Fibroblast of mammary gland (primary cell): ENCODE measurements around the gene UBE2Q2.
"Not testable (repeated sequence)": the region's sequence is repeated elsewhere in the genome, so short reads cannot be mapped to it uniquely, and the experiment has no call there.

ENCODE experiments used
- DNase-seq: peaks from one replicate; pipeline ENCODE4 v3.0.0-alpha.2; 2010; ENCODE audit warnings: low read depth
- H3K4me3 ChIP-seq: 2 replicates; pipeline ENCODE4 v1.5.1; 2011; ENCODE audit warnings: low read depth, mild to moderate bottlenecking, low read length, moderate library complexity; ENCODE audit not compliant: control insufficient read depth
- CTCF ChIP-seq: conservative IDR thresholded peaks from 2 replicates; pipeline ENCODE4 v1.5.1; 2011; ENCODE audit warnings: low read depth, low read length, inconsistent platforms; ENCODE audit not compliant: control insufficient read depth, insufficient read depth

UBE2Q2 gene

GRCh38 chr15:75905231-75905630, 62.0 kb downstream of the UBE2Q2 start:
- H3K4me3 ChIP-seq: peak overlapping the region; percentile 3
- DNase-seq: no peak
- no peak for TF ChIP-seq CTCF

GRCh38 chr15:75910355-75910754, 67.1 kb downstream of the UBE2Q2 start:
- not testable (repeated sequence) for DNase-seq

GRCh38 chr15:75916978-75917377, 73.7 kb downstream of the UBE2Q2 start:
- DNase-seq: no peak
- H3K4me3 ChIP-seq: no peak overlapping the region
- TF ChIP-seq CTCF: no peak

More at GRCh38 chr15:75910355-75910754, 67.1 kb downstream of the UBE2Q2 start:
- H3K4me3 ChIP-seq: not testable (repeated sequence)

GRCh38 chr15:75918135-75918534, 74.9 kb downstream of the UBE2Q2 start:
- no peak overlapping the region for H3K4me3 ChIP-seq
- DNase-seq: no peak
- TF ChIP-seq CTCF: no peak

- no peak overlapping the region for H3K4me3 ChIP-seq
- peak; percentile 15 for DNase-seq
- no peak for TF ChIP-seq CTCF
These were observed 76.8 kb downstream of the UBE2Q2 start for GRCh38 chr15:75920079-75920478.

GRCh38 chr15:75921732-75922703, 78.8 kb downstream of the UBE2Q2 start:
- peak; percentile 94 for DNase-seq
- peak; percentile 43 for TF ChIP-seq CTCF
- no peak overlapping the region for H3K4me3 ChIP-seq

GRCh38 chr15:75923756-75924155, 80.5 kb downstream of the UBE2Q2 start:
- no peak overlapping the region for H3K4me3 ChIP-seq
- DNase-seq: no peak
- TF ChIP-seq CTCF: no peak
